Peyer's patch (tissue), 4 donors: ENCODE measurements around the gene SLC35F5. TPM values are rescaled to one million over a fixed set of nuclear protein-coding genes. Genes with fewer than 3 reads are reported as not detected.

Experiments used
- DNase-seq, 3 donors: peaks; one replicate each; pipeline ENCODE4 v3.0.0-alpha.2; 2017 to 2019
- H3K27ac ChIP-seq, 4 donors: fragments of 200-600 bp; sonication (generic); one replicate each; pipeline ENCODE4 v1.5.1; 2016 to 2019
- H3K27me3 ChIP-seq, 2 donors: fragments of 200-600 bp; sonication (generic); one replicate each; pipeline ENCODE4 v1.5.1; 2019
- H3K36me3 ChIP-seq, 3 donors: fragments of 200-600 bp; sonication (generic); one replicate each; pipeline ENCODE4 v1.5.1; 2016 to 2019
- H3K4me1 ChIP-seq, 4 donors: fragments of 200-600 bp; sonication (generic); one replicate each; pipeline ENCODE4 v1.5.1; 2016 to 2019
- H3K4me3 ChIP-seq, 4 donors: fragments of 200-600 bp; sonication (generic); 1 replicate in 3 of 4; 2 replicates in 1 of 4; pipeline ENCODE4 v1.5.1; 2016 to 2019; ENCODE audit warnings: mild to moderate bottlenecking in 1 of 4
- H3K9me3 ChIP-seq, 4 donors: fragments of 200-600 bp; sonication (generic); one replicate each; pipeline ENCODE4 v1.5.1; 2016 to 2019; ENCODE audit warnings: mild to moderate bottlenecking in 1 of 4
- POLR2A ChIP-seq, 2 donors: fragments of 450-650 bp; IDR thresholded peaks; one replicate each; pipeline ENCODE4 v1.5.1; 2017; ENCODE audit warnings: antibody characterized with exemption in 2 of 2, mild to moderate bottlenecking in 2 of 2, moderate library complexity in 2 of 2
- total RNA-seq, 4 donors: library from RNA; depleted of rRNA; stranded (reverse); fragments of >200 nt; gene quantifications; one replicate each; pipeline ENCODE4 v1.1.0, GENCODE V29; 2016
- TF ChIP-seq, protein P1 (sequence below), 6 experiments: fragments of 450-650 bp in 4 of 6; fragments of 200-600 bp in 2 of 6; sonication (generic) in 1 of 6; IDR thresholded peaks; one replicate each; pipeline ENCODE4 v1.5.1; 2017 to 2019; ENCODE audit warnings: antibody characterized with exemption in 6 of 6, mild to moderate bottlenecking in 3 of 6, moderate library complexity in 1 of 6

Gene SLC35F5
- total RNA-seq, 4 donors from 2014 or later: 49.5 to 211 (median 153) TPM

- Histone ChIP-seq H3K9me3 (no peaks in the 10 kb centered on the region), H3K4me1 (no peaks in the 10 kb centered on the region), H3K4me3 (no peak overlapping the region), H3K27me3 (no peaks in the 10 kb centered on the region), H3K27ac (no peak overlapping the region), H3K36me3 (no peaks in the 10 kb centered on the region)
- no peak for TF ChIP-seq POLR2A (IDR thresholded peaks at IDR 0.05)
- TF ChIP-seq, protein P1, sequence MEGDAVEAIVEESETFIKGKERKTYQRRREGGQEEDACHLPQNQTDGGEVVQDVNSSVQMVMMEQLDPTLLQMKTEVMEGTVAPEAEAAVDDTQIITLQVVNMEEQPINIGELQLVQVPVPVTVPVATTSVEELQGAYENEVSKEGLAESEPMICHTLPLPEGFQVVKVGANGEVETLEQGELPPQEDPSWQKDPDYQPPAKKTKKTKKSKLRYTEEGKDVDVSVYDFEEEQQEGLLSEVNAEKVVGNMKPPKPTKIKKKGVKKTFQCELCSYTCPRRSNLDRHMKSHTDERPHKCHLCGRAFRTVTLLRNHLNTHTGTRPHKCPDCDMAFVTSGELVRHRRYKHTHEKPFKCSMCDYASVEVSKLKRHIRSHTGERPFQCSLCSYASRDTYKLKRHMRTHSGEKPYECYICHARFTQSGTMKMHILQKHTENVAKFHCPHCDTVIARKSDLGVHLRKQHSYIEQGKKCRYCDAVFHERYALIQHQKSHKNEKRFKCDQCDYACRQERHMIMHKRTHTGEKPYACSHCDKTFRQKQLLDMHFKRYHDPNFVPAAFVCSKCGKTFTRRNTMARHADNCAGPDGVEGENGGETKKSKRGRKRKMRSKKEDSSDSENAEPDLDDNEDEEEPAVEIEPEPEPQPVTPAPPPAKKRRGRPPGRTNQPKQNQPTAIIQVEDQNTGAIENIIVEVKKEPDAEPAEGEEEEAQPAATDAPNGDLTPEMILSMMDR (IDR thresholded peaks at IDR 0.05): no peak
- no peak for DNase-seq
Measured at GRCh38 chr2:113770929-113771328, 14.5 kb upstream of the SLC35F5 start.

GRCh38 chr2:113769555-113769954, 13.1 kb upstream of the SLC35F5 start:
- no peaks in the 10 kb centered on the region for H3K4me1 ChIP-seq
- H3K9me3 ChIP-seq: peaks cover 0 to 2% (median 0%) of the 10 kb centered on the region in 4 donors
- no peak for DNase-seq
- no peak overlapping the region for H3K27ac ChIP-seq
- H3K4me3 ChIP-seq: no peak overlapping the region
- no peaks in the 10 kb centered on the region for H3K36me3 ChIP-seq
- no peaks in the 10 kb centered on the region for H3K27me3 ChIP-seq
- TF ChIP-seq, protein P1 (IDR thresholded peaks at IDR 0.05): no peak
- TF ChIP-seq POLR2A (IDR thresholded peaks at IDR 0.05): no peak

GRCh38 chr2:113768770-113769169, 12.3 kb upstream of the SLC35F5 start:
- H3K9me3 ChIP-seq: peaks cover 0 to 5% (median 0%) of the 10 kb centered on the region in 4 donors
- no peak overlapping the region for H3K4me3 ChIP-seq
- DNase-seq: no peak
- no peaks in the 10 kb centered on the region for H3K27me3 ChIP-seq
- H3K4me1 ChIP-seq: no peaks in the 10 kb centered on the region
- TF ChIP-seq, protein P1 (IDR thresholded peaks at IDR 0.05): no peak
- no peak for TF ChIP-seq POLR2A (IDR thresholded peaks at IDR 0.05)
- H3K27ac ChIP-seq: no peak overlapping the region
- no peaks in the 10 kb centered on the region for H3K36me3 ChIP-seq

GRCh38 chr2:113767811-113768460, 11.5 kb upstream of the SLC35F5 start:
- DNase-seq: no peak
- TF ChIP-seq POLR2A (IDR thresholded peaks at IDR 0.05): no peak
- TF ChIP-seq, protein P1 (IDR thresholded peaks at IDR 0.05): no peak
- Histone ChIP-seq H3K27me3 (no peaks in the 10 kb centered on the region), H3K27ac (no peak overlapping the region), H3K4me3 (no peak overlapping the region), H3K9me3 (peaks cover 0 to 5% (median 0%) of the 10 kb centered on the region in 4 donors), H3K4me1 (no peaks in the 10 kb centered on the region), H3K36me3 (no peaks in the 10 kb centered on the region)

- Histone ChIP-seq H3K27ac (no peak overlapping the region), H3K4me3 (no peak overlapping the region), H3K9me3 (peaks cover 0 to 5% (median 0%) of the 10 kb centered on the region in 4 donors), H3K4me1 (no peaks in the 10 kb centered on the region), H3K36me3 (no peaks in the 10 kb centered on the region), H3K27me3 (no peaks in the 10 kb centered on the region)
- TF ChIP-seq, protein P1 (IDR thresholded peaks at IDR 0.05): no peak
- no peak for TF ChIP-seq POLR2A (IDR thresholded peaks at IDR 0.05)
- no peak for DNase-seq
Measured at GRCh38 chr2:113765276-113765675, 8.8 kb upstream of the SLC35F5 start.
